ENCODE results near the gene ABCF2. TPM values are rescaled to one million over a fixed set of nuclear protein-coding genes. Genes with fewer than 3 reads are reported as not detected.

ABCF2 gene
- polyA plus RNA-seq, 6 donors from 2014 or later = 23.0 to 32.6 (median 25.4) TPM

DNA sequence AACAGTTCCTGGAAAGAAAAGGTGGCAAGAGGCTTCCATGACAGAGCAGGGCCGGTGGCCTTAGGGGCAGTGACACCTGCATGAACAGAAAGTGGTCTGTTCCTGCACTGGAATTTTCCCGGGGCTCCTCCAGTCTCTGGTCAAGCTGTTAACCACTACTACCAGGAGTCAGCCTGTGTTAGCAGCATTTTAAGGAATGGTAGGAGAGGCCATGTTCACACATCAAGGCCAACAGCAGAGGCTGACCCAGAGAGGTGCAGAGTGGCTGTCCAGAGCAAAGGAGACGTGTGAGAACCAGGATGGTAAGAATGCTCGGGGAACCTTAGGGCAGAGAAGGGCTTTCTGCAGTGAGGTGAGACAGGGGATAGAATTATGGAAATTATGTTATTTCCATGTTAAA, 25.3 kb downstream of the ABCF2 start:
- DNase-seq (no peak), ATAC-seq (ENCODE audit: low read depth in 2 of 2) (no peak)

DNA sequence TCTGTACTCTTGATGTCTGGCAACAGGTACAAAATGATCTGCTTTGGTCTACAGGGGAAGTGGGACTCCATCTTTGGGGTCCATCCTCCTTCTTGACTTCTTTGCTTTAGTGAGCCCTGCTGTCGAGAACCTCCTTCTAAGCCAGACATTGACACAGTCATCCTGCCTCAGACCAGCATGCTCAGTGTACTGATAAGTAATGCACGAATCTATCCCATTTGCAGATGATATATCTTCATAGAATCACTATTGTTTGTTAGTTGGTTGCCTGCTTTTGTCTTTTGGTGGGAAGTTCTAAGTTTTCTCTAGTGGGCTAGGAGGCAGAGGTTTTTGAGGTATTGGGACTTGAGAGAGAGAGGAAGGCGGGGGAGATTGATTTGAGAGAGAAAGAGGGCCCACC, 25.7 kb downstream of the ABCF2 start:
- no peak for ATAC-seq (ENCODE audit: low read depth in 2 of 2)
- Mint-ChIP-seq H3K4me3 (no peak overlapping the region), H3K36me3 (no peaks in the 10 kb centered on the region), H3K27me3 (peaks cover 14 to 59% (median 54%) of the 10 kb centered on the region in 3 donors), H3K4me1 (no peaks in the 10 kb centered on the region), H3K27ac (no peak overlapping the region), H3K9me3 (no peaks in the 10 kb centered on the region)
- no peak for DNase-seq

More for the DNA sequence above, 25.3 kb downstream of the ABCF2 start:
- Mint-ChIP-seq H3K4me3 (no peak overlapping the region), H3K27me3 (peaks cover 14 to 59% (median 58%) of the 10 kb centered on the region in 3 donors), H3K27ac (no peak overlapping the region), H3K9me3 (no peaks in the 10 kb centered on the region), H3K36me3 (no peaks in the 10 kb centered on the region), H3K4me1 (peaks cover 0 to 3% (median 3%) of the 10 kb centered on the region in 3 donors)

DNA sequence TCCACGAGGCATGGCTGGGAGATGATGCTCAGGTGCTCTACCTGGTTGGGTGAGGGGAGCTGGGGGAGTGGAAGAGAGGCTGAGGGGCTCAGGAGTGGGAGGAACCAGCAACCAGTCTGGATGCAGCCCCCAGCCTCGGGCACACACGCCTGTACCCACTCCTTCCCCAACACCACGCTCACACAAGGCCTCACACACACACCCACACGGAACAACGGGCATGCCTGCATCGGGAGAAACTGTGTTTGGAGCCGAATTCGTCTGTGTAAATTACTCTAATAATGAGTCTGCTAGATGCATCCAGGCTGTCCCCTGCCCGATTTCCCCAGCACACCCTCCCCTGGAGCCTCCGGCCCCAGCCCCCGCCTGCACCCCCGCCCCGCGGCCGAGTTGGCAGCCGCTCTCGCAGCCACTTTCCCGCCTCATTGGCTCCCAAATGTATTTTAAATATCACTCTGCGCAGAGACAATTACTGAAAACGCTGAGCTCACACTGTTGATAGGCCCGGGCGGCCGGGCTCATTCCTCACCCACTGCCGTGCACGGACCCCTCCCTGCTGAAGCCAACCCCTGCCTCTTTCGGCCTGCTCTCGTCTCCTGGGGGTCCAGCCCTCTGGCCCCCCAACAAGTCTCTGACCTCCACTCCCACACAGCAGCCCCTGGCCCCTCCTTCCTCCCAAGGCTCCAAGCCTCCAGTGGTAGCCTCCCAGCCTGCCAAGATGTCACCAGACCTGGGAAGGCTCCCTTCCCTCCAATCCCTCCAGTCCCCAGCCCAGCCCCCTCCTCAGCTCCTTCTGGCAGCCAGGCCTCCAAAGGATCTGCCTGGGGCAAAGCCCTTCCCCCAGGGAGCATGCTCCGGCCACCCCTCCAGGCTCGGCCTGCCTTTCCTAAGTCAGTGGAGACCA, 27.8 kb downstream of the ABCF2 start:
- Mint-ChIP-seq H3K36me3 (no peaks in the 10 kb centered on the region), H3K27me3 (peaks cover 22 to 46% (median 40%) of the 10 kb centered on the region in 3 donors), H3K4me1 (no peaks in the 10 kb centered on the region), H3K4me3 (no peak overlapping the region), H3K9me3 (no peaks in the 10 kb centered on the region), H3K27ac (no peak overlapping the region)
- DNase-seq (no peak), ATAC-seq (ENCODE audit: low read depth in 2 of 2) (no peak)

DNA sequence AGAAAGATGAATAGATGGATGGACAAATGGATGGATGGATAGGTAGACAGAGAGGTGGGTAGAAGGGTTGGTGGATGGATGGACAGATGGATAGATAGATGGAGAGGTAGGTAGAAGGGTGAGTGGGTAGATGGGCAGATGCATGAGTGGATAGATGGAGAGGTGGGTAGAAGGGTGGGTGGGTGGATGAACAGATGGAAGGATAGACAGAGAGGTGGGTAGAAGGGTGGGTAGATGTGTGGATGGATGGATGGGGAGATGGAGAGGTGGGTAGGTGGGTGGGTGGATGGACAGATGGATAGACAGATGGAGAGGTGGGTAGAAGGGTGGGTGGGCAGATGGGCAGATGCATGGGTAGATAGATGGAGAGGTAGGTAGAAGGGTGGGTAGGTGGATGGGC, 29.1 kb downstream of the ABCF2 start:
- Mint-ChIP-seq H3K27ac (no peak overlapping the region), H3K4me3 (no peak overlapping the region), H3K36me3 (no peaks in the 10 kb centered on the region), H3K27me3 (peaks cover 22 to 50% (median 35%) of the 10 kb centered on the region in 3 donors), H3K9me3 (no peaks in the 10 kb centered on the region), H3K4me1 (no peaks in the 10 kb centered on the region)
- DNase-seq = no peak
- no peak for ATAC-seq (ENCODE audit: low read depth in 2 of 2)

DNA sequence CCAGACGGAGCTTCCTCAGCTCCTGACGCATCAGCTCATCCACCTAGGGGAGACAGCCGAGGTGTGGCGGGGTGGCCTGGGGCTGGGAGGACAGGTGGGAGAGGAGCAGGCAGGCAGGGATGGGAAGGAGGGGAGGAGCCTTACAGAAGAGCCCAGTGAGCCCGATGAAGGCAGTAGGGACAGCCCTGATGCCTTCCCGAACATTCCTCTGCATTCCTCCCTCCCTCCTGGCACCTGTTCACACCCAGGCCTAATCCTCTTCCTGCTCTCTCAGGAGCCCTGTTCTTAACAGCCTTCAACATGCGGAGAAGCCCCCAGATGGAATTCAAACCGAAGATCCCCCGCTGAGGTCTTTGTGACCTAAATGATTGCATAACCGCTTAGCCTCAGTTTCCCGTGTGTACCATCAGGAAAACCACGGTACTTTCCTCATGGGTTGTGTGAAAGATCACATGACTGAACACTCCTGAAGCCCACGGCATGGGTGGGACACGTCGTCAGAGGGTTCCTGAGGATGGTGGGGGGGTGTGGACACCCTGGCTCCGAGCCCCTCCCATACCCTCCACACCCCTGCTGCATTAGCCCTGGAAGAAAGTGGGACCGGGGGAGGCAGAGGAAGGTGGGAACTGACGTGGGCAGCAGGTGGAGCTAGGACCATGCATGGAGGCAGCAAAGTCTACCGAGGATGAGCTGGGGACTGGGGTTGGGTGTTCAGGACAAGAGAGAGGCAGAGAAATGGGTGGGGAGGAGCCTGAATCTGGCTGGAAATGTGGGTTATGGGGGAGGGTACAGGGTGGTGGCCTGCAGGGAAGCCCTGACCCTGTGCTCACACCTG, 31.2 kb downstream of the ABCF2 start:
- H3K9me3 Mint-ChIP-seq = no peaks in the 10 kb centered on the region
- no peak overlapping the region for H3K27ac Mint-ChIP-seq
- no peaks in the 10 kb centered on the region for H3K36me3 Mint-ChIP-seq

DNA sequence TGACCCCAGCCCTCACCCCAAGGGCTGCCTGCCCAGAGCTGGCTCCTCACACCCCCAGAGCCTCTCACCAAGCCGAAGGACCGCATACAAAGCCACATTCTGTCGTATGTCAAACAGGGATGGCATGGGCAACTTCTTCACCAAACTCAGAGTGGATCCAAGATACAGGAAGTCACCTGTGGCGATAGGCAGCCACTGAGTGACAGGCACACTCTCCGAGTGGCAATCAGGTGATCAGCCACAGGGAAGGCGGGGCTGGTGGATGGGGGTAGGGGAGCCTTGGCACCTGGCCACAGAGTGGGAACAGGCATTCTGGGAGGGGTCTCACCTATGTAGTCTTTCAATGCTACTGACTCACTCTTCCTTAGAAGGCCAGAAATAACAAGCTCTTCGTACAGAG, 32.8 kb downstream of the ABCF2 start:
- ATAC-seq (ENCODE audit: low read depth in 2 of 2) (no peak), DNase-seq (no peak)
- H3K4me3 Mint-ChIP-seq = no peak overlapping the region
- peaks cover 25 to 41% (median 35%) of the 10 kb centered on the region in 3 donors for H3K27me3 Mint-ChIP-seq
- H3K36me3 Mint-ChIP-seq = no peaks in the 10 kb centered on the region
- H3K27ac Mint-ChIP-seq = no peak overlapping the region
- H3K4me1 Mint-ChIP-seq = no peaks in the 10 kb centered on the region
- H3K9me3 Mint-ChIP-seq = no peaks in the 10 kb centered on the region

More for the DNA sequence above, 31.2 kb downstream of the ABCF2 start:
- no peak for ATAC-seq (ENCODE audit: low read depth in 2 of 2)
- no peak for DNase-seq
- no peaks in the 10 kb centered on the region for H3K4me1 Mint-ChIP-seq
- H3K4me3 Mint-ChIP-seq = no peak overlapping the region
- H3K27me3 Mint-ChIP-seq = peaks cover 10 to 38% (median 34%) of the 10 kb centered on the region in 3 donors

DNA sequence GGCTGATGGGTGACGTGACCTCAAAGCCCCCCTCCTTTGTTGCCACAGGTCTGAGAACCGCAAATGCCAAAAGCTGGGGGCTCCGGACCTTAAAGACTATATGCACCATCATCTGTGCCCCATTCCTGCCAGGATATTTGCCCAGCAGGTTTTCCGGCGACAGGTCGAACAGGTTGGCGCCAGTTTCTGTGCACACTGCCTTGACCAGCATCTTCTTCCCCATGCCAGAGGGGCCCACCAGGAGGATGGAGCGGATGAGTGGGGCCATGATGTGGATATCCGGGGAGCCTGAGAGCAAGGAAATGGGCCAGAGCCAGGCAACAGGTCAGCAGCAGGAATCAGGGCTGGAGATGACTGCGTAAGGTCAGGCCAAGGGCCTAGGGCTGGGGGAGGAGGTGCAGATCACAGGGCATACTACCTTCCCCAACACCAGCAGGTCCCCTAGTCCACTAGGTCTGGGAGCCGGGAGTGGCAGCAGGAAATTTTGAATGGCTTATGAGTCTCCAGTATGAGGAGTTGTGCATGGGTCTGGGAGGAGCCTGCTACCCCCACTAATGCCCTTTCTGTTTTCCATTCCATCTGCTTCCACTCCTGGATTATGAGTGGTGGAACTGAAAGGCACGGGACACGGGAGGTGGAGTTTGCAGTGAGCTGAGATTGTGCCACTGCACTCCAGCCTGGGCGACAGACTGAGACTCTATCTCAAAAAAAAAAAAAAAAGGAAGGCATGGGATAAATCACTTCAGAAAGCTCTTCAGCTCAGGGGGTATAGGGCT, 33.6 kb downstream of the ABCF2 start:
- ATAC-seq (ENCODE audit: low read depth in 2 of 2) (no peak), DNase-seq (no peak)
- Mint-ChIP-seq H3K27ac (no peak overlapping the region), H3K9me3 (no peaks in the 10 kb centered on the region), H3K27me3 (peaks cover 31 to 49% (median 42%) of the 10 kb centered on the region in 3 donors), H3K36me3 (no peaks in the 10 kb centered on the region), H3K4me3 (no peak overlapping the region), H3K4me1 (peaks cover 0 to under 1% (median 0%) of the 10 kb centered on the region in 3 donors)

DNA sequence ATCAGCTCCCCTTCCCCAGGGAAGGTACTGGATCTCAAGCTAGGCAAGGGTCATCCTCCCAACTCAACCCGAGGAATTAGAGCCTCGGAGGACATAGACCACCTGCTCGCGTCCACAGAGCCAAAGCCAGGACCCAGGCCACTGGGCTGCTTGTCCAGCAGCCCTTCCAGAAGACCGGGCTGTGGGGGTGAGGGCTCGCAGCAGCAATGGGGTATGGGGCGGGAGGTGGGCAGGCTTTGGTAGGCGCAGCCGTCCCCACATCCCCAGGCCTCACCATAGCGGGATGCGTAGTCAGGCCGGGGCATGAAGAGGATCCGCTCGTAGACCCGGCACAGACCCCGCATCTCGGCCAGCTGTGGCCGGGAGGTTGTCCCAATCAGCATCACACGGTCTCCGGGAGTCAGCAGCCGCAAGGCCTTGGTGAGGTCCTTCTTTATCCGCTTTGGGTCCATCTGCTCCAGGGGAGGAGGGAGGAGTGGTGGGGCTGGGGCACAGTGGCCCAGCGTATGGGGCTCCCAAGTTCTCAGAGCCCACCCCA, 34.9 kb downstream of the ABCF2 start:
- Mint-ChIP-seq H3K9me3 (no peaks in the 10 kb centered on the region), H3K4me1 (peaks cover 0 to 5% (median 4%) of the 10 kb centered on the region in 3 donors), H3K4me3 (no peak overlapping the region), H3K27me3 (peaks cover 31 to 59% (median 49%) of the 10 kb centered on the region in 3 donors), H3K27ac (no peak overlapping the region), H3K36me3 (no peaks in the 10 kb centered on the region)
- DNase-seq (no peak), ATAC-seq (ENCODE audit: low read depth in 2 of 2) (no peak)

DNA sequence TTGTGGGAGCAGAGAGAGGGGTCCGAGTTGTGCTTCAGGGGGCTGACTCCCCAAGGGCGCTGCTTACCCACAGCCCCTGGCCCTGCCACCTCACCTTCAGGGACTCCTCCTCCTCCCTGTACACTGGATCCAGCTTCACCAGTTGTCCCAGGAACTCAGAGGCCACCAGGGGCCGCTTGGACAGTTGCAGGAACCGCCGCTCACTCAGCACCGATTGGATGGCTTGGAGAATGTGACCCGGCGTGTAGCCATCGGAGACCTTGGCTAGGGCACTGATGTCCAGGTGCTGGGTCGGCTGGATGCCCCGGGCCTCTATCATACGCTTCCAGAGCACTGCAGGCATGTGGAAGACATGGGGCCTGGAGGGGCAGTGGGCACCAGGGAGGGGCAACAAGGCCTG, 35.5 kb downstream of the ABCF2 start:
- Mint-ChIP-seq H3K4me1 (peaks cover 0 to 7% (median 6%) of the 10 kb centered on the region in 3 donors), H3K9me3 (no peaks in the 10 kb centered on the region), H3K36me3 (no peaks in the 10 kb centered on the region), H3K27ac (no peak overlapping the region), H3K4me3 (no peak overlapping the region), H3K27me3 (peaks cover 31 to 64% (median 54%) of the 10 kb centered on the region in 3 donors)
- ATAC-seq (ENCODE audit: low read depth in 2 of 2) = no peak
- DNase-seq = no peak

DNA sequence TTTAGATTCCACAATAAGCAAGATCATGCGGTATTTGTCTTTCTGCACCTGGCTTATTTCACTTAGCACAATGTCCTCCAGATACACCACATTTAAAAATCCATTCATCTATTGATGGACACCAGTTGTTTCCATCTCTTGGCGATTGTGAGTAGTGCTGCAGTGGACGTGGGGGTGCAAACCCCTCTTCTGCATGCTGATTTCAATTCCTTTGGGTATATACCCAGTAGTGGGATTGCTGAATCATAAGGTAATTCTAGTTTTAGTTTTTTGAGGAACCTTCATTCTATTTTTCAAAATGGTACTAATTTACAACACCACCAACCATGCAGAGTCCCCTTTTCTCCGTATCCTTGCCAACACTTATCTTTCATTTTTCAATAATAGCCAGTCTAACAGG, 38.0 kb downstream of the ABCF2 start:
- H3K27me3 Mint-ChIP-seq = peaks cover 26 to 61% (median 57%) of the 10 kb centered on the region in 3 donors
- H3K9me3 Mint-ChIP-seq = peaks cover 0 to 1% (median 0%) of the 10 kb centered on the region in 7 donors
- ATAC-seq (ENCODE audit: low read depth in 2 of 2) = no peak
- peaks cover 0 to 7% (median 6%) of the 10 kb centered on the region in 3 donors for H3K4me1 Mint-ChIP-seq
- H3K36me3 Mint-ChIP-seq = no peaks in the 10 kb centered on the region
- DNase-seq = no peak
- peak overlapping the region in 1 of 6 donors; percentile 66 for H3K27ac Mint-ChIP-seq
- no peak overlapping the region for H3K4me3 Mint-ChIP-seq

DNA sequence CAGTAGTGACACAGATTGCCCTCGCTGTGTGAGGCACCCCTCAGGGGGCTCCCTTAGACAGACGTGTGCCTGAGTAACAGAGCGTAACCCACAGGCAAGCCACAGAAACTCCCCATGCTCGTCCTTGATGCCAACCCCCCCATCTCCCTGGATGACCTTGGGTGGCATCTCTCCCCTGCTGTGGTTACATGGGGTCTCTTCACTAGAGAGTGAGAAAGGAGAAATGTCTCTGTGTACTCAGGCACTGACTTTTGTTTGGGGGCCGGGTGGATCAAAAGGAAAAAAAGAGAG, 38.8 kb downstream of the ABCF2 start:
- peak overlapping the region in 1 of 6 donors; percentile 44 for H3K27ac Mint-ChIP-seq

DNA sequence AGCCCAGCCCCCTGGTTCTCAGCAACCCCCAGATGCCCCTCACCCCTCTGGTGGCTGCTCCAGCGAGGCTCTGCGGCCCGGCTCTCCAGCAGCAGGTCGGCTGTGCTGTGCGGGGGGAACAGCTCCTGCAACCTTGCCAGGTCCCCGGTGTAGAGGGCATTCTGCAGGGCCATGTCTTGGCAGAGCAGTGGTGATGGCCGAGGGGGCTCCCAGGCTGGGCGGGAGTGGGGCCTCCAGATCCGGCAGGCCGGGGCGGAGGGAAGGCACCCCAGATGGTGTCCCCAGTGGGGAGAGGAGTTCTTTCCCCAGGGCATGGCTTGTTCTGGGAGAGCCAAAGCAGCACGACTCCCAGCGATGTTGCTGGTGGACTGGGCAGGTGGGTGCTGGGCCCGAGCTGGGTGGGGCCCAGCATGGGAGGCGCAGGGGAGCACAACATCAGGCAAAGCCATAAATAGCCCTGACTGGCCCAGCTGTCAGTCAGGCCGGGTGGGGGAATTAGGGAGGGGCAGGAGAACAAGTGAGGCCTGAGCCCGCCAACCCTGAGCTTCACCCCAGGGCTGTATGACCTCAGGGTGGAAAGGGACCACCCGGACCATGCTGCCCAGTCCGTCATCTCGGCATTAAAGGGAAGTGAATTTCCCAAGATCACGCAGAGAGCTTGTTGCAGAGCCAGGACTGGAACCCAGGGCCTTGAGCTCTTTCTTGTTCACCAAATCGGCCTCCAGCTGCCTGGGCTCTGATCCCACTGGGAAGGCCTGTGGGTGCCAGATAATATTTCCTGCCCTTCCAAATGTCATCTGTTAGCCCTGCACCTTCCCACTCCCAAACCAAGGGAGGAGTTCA, 39.4 kb downstream of the ABCF2 start:
- Mint-ChIP-seq H3K36me3 (no peaks in the 10 kb centered on the region), H3K4me1 (peaks cover 0 to 7% (median 6%) of the 10 kb centered on the region in 3 donors), H3K9me3 (peaks cover 0 to 1% (median 0%) of the 10 kb centered on the region in 7 donors), H3K27ac (no peak overlapping the region), H3K27me3 (peaks cover 30 to 51% (median 49%) of the 10 kb centered on the region in 3 donors), H3K4me3 (peak overlapping the region in 1 of 8 donors; percentile 41)
- DNase-seq (no peak), ATAC-seq (ENCODE audit: low read depth in 2 of 2) (no peak)

More for the DNA sequence above, 38.8 kb downstream of the ABCF2 start:
- Mint-ChIP-seq H3K9me3 (peaks cover 0 to 1% (median 0%) of the 10 kb centered on the region in 7 donors), H3K27me3 (peaks cover 26 to 57% (median 53%) of the 10 kb centered on the region in 3 donors), H3K4me3 (peak overlapping the region in 1 of 8 donors; percentile 41), H3K4me1 (peaks cover 0 to 7% (median 6%) of the 10 kb centered on the region in 3 donors), H3K36me3 (no peaks in the 10 kb centered on the region)
- no peak for DNase-seq
- ATAC-seq (ENCODE audit: low read depth in 2 of 2) = peak; percentile 33 to 38

All from naive B cell (primary cell).